GM23338 (cell line): ENCODE data around the gene TRIM21. TPM values are rescaled to one million over a fixed set of nuclear protein-coding genes. Genes with fewer than 3 reads are reported as not detected.

Experiments used
- ATAC-seq: fragments of 200-7000 bp; cut with Tn5 transposase; 3 replicates; pipeline ENCODE4 v1.9.1; 2020
- DNase-seq: peaks from one replicate; pipeline ENCODE4 v3.0.0-alpha.2; 2015; ENCODE audit warnings: low spot score
- H2AFZ ChIP-seq: fragments of 200-600 bp; sonication (generic); 2 replicates; pipeline ENCODE4 v1.8.0; 2016; ENCODE audit warnings: antibody characterized with exemption, mild to moderate bottlenecking, moderate library complexity
- H3F3A ChIP-seq: fragments of 200-600 bp; sonication (generic); replicated peaks from 2 replicates; pipeline ENCODE4 v1.8.0; 2017; ENCODE audit warnings: antibody characterized with exemption, mixed run types, low read depth
- H3K27ac ChIP-seq: fragments of 200-600 bp; sonication (generic); 2 replicates; pipeline ENCODE4 v1.6.1; 2016; ENCODE audit warnings: low read depth
- H3K27me3 ChIP-seq: fragments of 200-600 bp; sonication (generic); 2 replicates; pipeline ENCODE4 v1.8.0; 2016; ENCODE audit warnings: mild to moderate bottlenecking, mixed run types, moderate library complexity; ENCODE audit not compliant: insufficient read depth
- H3K36me3 ChIP-seq: fragments of 200-600 bp; sonication (generic); 2 replicates; pipeline ENCODE4 v1.8.0; 2016; ENCODE audit warnings: mild to moderate bottlenecking; ENCODE audit not compliant: insufficient read depth
- H3K4me1 ChIP-seq: fragments of 200-600 bp; sonication (generic); 2 replicates; pipeline ENCODE4 v1.8.0; 2016; ENCODE audit warnings: mild to moderate bottlenecking, moderate library complexity; ENCODE audit not compliant: insufficient read depth
- H3K4me2 ChIP-seq: fragments of 200-600 bp; sonication (generic); 2 replicates; pipeline ENCODE4 v1.7.1; 2017; ENCODE audit warnings: mixed run types
- H3K4me3 ChIP-seq: fragments of 200-600 bp; sonication (generic); 2 replicates; pipeline ENCODE4 v1.6.1; 2016; ENCODE audit warnings: mixed run types
- H3K79me2 ChIP-seq: fragments of 200-600 bp; sonication (generic); replicated peaks from 2 replicates; pipeline ENCODE4 v1.8.0; 2017; ENCODE audit warnings: mild to moderate bottlenecking; ENCODE audit not compliant: insufficient read depth
- H3K9me2 ChIP-seq: fragments of 200-600 bp; sonication (generic); 2 replicates; pipeline ENCODE4 v1.8.0; 2017; ENCODE audit not compliant: insufficient read depth
- H4K20me1 ChIP-seq: fragments of 200-600 bp; sonication (generic); replicated peaks from 2 replicates; pipeline ENCODE4 v1.8.0; 2017; ENCODE audit warnings: mild to moderate bottlenecking; ENCODE audit not compliant: insufficient read depth
- H3K27ac Mint-ChIP-seq: 2 replicates; pipeline ENCODE4 v1.8.0; 2020; ENCODE audit warnings: inconsistent platforms, mild to moderate bottlenecking, moderate library complexity, mixed read lengths
- H3K27me3 Mint-ChIP-seq: 3 replicates; pipeline ENCODE4 v1.8.0; 2022; ENCODE audit warnings: low read depth, mild to moderate bottlenecking, moderate library complexity, mixed read lengths, inconsistent platforms; ENCODE audit not compliant: insufficient read depth, poor library complexity
- H3K36me3 Mint-ChIP-seq: 3 replicates; pipeline ENCODE4 v1.8.0; 2021; ENCODE audit warnings: low read depth, mild to moderate bottlenecking, inconsistent platforms, moderate library complexity, mixed read lengths
- H3K4me1 Mint-ChIP-seq: 3 replicates; pipeline ENCODE4 v1.8.0; 2020; ENCODE audit warnings: mild to moderate bottlenecking, inconsistent platforms, mixed read lengths
- H3K4me3 Mint-ChIP-seq: 3 replicates; pipeline ENCODE4 v1.8.0; 2021; ENCODE audit warnings: moderate library complexity, mild to moderate bottlenecking, inconsistent platforms, mixed read lengths
- H3K9me3 Mint-ChIP-seq: 3 replicates; pipeline ENCODE4 v1.8.0; 2020; ENCODE audit warnings: moderate library complexity, mild to moderate bottlenecking, inconsistent platforms, mixed read lengths
- CREB1 ChIP-seq: fragments of 250-450 bp; sonication (Bioruptor Pico); IDR thresholded peaks from 2 replicates; pipeline ENCODE4 v1.5.0; 2020; ENCODE audit warnings: low read depth, mild to moderate bottlenecking, moderate library complexity
- CTCF ChIP-seq, 2 experiments: fragments of 200-600 bp in 1 of 2; sonication (generic) in 1 of 2; conservative IDR thresholded peaks; 2 replicates each; pipeline versions ENCODE4 v1.5.1 to v1.6.1; 2016 to 2017; ENCODE audit warnings: antibody characterized with exemption in 2 of 2, low read depth in 2 of 2, mild to moderate bottlenecking in 2 of 2, moderate library complexity in 1 of 2
- EZH2 ChIP-seq: fragments of 200-600 bp; sonication (generic); IDR thresholded peaks from one replicate; pipeline ENCODE4 v1.8.0; 2017; ENCODE audit warnings: antibody characterized with exemption, mild to moderate bottlenecking, low read depth; ENCODE audit not compliant: unreplicated experiment
- EZH2phosphoT487 ChIP-seq: fragments of 200-600 bp; sonication (generic); IDR thresholded peaks from one replicate; pipeline ENCODE4 v1.8.1; 2018; ENCODE audit warnings: antibody characterized with exemption; ENCODE audit not compliant: unreplicated experiment
- JUNB ChIP-seq: IDR thresholded peaks from one replicate; pipeline ENCODE4 v1.6.1; 2016; ENCODE audit warnings: antibody characterized with exemption; ENCODE audit not compliant: unreplicated experiment
- POLR2AphosphoS5 ChIP-seq: IDR thresholded peaks from 2 replicates; pipeline ENCODE4 v1.6.1; 2016; ENCODE audit warnings: antibody characterized with exemption, low read depth
- REST ChIP-seq: IDR thresholded peaks from one replicate; pipeline ENCODE4 v1.6.1; 2018; ENCODE audit warnings: antibody characterized with exemption; ENCODE audit not compliant: unreplicated experiment
- STAT1 ChIP-seq: IDR thresholded peaks from one replicate; pipeline ENCODE4 v1.6.1; 2016; ENCODE audit warnings: antibody characterized with exemption; ENCODE audit not compliant: unreplicated experiment
- ZNF114 ChIP-seq: fragments of 250-450 bp; sonication (Bioruptor Pico); IDR thresholded peaks from 2 replicates; pipeline ENCODE4 v1.5.0; 2020; ENCODE audit warnings: mild to moderate bottlenecking, moderate library complexity
- ZNF462 ChIP-seq: fragments of 250-450 bp; sonication (Bioruptor Pico); IDR thresholded peaks from 2 replicates; pipeline ENCODE4 v1.5.0; 2020; ENCODE audit warnings: mild to moderate bottlenecking, moderate library complexity
- polyA plus RNA-seq: library from polyadenylated mRNA; unstranded; fragments of >200 nt; fragmentation: Nextera tagmentation; extraction: Ambion mirVana; gene quantifications from 2 replicates; pipeline ENCODE4 v1.2.1, GENCODE V29; 2016
- total RNA-seq: library from RNA; depleted of rRNA; stranded (reverse); fragments of >200 nt; shearing (Covaris generic); gene quantifications from 2 replicates; pipeline ENCODE4 v1.2.3, GENCODE V29; 2014

TRIM21 gene
- total and polyA plus RNA-seq, 2 experiments from 2014 or later: 12.7 to 18.3 TPM

- no peak for TF ChIP-seq REST
These were observed 40.4 kb upstream of the TRIM21 start (continued) for GRCh38 chr11:4433856-4434255.

- Histone ChIP-seq H3K9me2 (0 out of 2 replicates have a peak, but pooled peaks cover 6% of the 10 kb centered on the region), H4K20me1 (no peaks in the 10 kb centered on the region), H2AFZ (no peak overlapping the region), H3K4me2 (no peak overlapping the region), H3F3A (no peaks in the 10 kb centered on the region), H3K27me3 (no peaks in the 10 kb centered on the region), H3K4me1 (peaks cover 10% of the 10 kb centered on the region; the same call in 1 of the 2 replicates), H3K79me2 (no peaks in the 10 kb centered on the region), H3K4me3 (no peak overlapping the region), H3K36me3 (no peaks in the 10 kb centered on the region), H3K27ac (no peak overlapping the region)
- H3K27me3 Mint-ChIP-seq: no peaks in the 10 kb centered on the region
- H3K9me3 Mint-ChIP-seq: no peaks in the 10 kb centered on the region
- DNase-seq (no peak), ATAC-seq (no peak)
- no peak overlapping the region for H3K4me3 Mint-ChIP-seq
- H3K4me1 Mint-ChIP-seq: peaks cover 5% of the 10 kb centered on the region; the same call in 2 of the 3 replicates
- H3K27ac Mint-ChIP-seq: no peak overlapping the region
- no peaks in the 10 kb centered on the region for H3K36me3 Mint-ChIP-seq
- TF ChIP-seq STAT1: no peak
- TF ChIP-seq CTCF (conservative IDR thresholded peaks at IDR 0.05; ENCODE audit: low read depth in 2 of 2): no peak
- TF ChIP-seq REST: no peak
- TF ChIP-seq ZNF114 (CRISPR knock-in tag): no peak
- TF ChIP-seq JUNB: no peak
- TF ChIP-seq EZH2phosphoT487: no peak
- no peak for TF ChIP-seq ZNF462 (CRISPR knock-in tag)
- TF ChIP-seq POLR2AphosphoS5: no peak
- no peak for TF ChIP-seq CREB1 (CRISPR knock-in tag)
- TF ChIP-seq EZH2: no peak
These were observed 36.5 kb upstream of the TRIM21 start for GRCh38 chr11:4430051-4430450.
